ENCODE measurements around the gene TCF7L2. TPM values are rescaled to one million over a fixed set of nuclear protein-coding genes. Genes with fewer than 3 reads are reported as not detected.

Gene TCF7L2
- total RNA-seq, 2 experiments from 2014 or later = 0.60 to 0.81 TPM

- Mint-ChIP-seq H3K27ac (no peak overlapping the region), H3K4me3 (no peak overlapping the region), H3K36me3 (ENCODE audit: low read depth) (no peaks in the 10 kb centered on the region), H3K9me3 (no peaks in the 10 kb centered on the region), H3K27me3 (no peaks in the 10 kb centered on the region), H3K4me1 (no peaks in the 10 kb centered on the region)
- ChIA-PET CTCF (no interaction called here), POLR2A (no interaction called here)
- DNase-seq = no peak
These were observed 227.3 kb downstream of the TCF7L2 start for GRCh38 chr10:113177156-113177935.

- ChIA-PET CTCF (interaction anchor here (0.5 kb wide), 1 partner anchor 12 kb away, joined by 4 read pairs; no protein-coding TSS in a partner anchor), POLR2A (no interaction called here)
- Mint-ChIP-seq H3K36me3 (ENCODE audit: low read depth) (no peaks in the 10 kb centered on the region), H3K4me1 (no peaks in the 10 kb centered on the region), H3K27ac (no peak overlapping the region), H3K9me3 (no peaks in the 10 kb centered on the region), H3K27me3 (no peaks in the 10 kb centered on the region), H3K4me3 (no peak overlapping the region)
- no peak for DNase-seq
These were observed 227.9 kb downstream of the TCF7L2 start for GRCh38 chr10:113177936-113178335.

- Mint-ChIP-seq H3K27me3 (no peaks in the 10 kb centered on the region), H3K36me3 (ENCODE audit: low read depth) (no peaks in the 10 kb centered on the region), H3K4me3 (no peak overlapping the region), H3K27ac (no peak overlapping the region), H3K4me1 (no peaks in the 10 kb centered on the region), H3K9me3 (no peaks in the 10 kb centered on the region)
- POLR2A ChIA-PET = no interaction called here
- CTCF ChIA-PET = no interaction called here
- no peak for DNase-seq
These were observed 228.7 kb downstream of the TCF7L2 start for GRCh38 chr10:113178771-113179170.

- no peaks in the 10 kb centered on the region for H3K4me1 Mint-ChIP-seq
- no peak overlapping the region for H3K4me3 Mint-ChIP-seq
- no peaks in the 10 kb centered on the region for H3K27me3 Mint-ChIP-seq
- H3K36me3 Mint-ChIP-seq (ENCODE audit: low read depth) = no peaks in the 10 kb centered on the region
- H3K9me3 Mint-ChIP-seq = no peaks in the 10 kb centered on the region
- POLR2A ChIA-PET = no interaction called here
- CTCF ChIA-PET = no interaction called here
- H3K27ac Mint-ChIP-seq = no peak overlapping the region
- no peak for DNase-seq
These were observed 229.2 kb downstream of the TCF7L2 start for GRCh38 chr10:113179265-113179664.

- Mint-ChIP-seq H3K27ac (no peak overlapping the region), H3K4me3 (no peak overlapping the region), H3K9me3 (no peaks in the 10 kb centered on the region), H3K4me1 (no peaks in the 10 kb centered on the region), H3K27me3 (no peaks in the 10 kb centered on the region), H3K36me3 (ENCODE audit: low read depth) (no peaks in the 10 kb centered on the region)
- POLR2A ChIA-PET = no interaction called here
- CTCF ChIA-PET = no interaction called here
- DNase-seq = no peak
These were observed 229.9 kb downstream of the TCF7L2 start for GRCh38 chr10:113179966-113180365.

- Mint-ChIP-seq H3K4me3 (no peak overlapping the region), H3K9me3 (no peaks in the 10 kb centered on the region), H3K4me1 (no peaks in the 10 kb centered on the region), H3K36me3 (ENCODE audit: low read depth) (no peaks in the 10 kb centered on the region), H3K27me3 (no peaks in the 10 kb centered on the region), H3K27ac (no peak overlapping the region)
- ChIA-PET POLR2A (no interaction called here), CTCF (interaction anchor here (0.6 kb wide), 1 partner anchor 608 kb away, joined by 4 read pairs; no protein-coding TSS in a partner anchor)
- DNase-seq = no peak
These were observed 230.5 kb downstream of the TCF7L2 start for GRCh38 chr10:113180401-113181154.

- DNase-seq = no peak
- ChIA-PET POLR2A (no interaction called here), CTCF (no interaction called here)
- no peaks in the 10 kb centered on the region for H3K27me3 Mint-ChIP-seq
- H3K27ac Mint-ChIP-seq = no peak overlapping the region
- H3K4me3 Mint-ChIP-seq = no peak overlapping the region
- H3K9me3 Mint-ChIP-seq = no peaks in the 10 kb centered on the region
- no peaks in the 10 kb centered on the region for H3K36me3 Mint-ChIP-seq (ENCODE audit: low read depth)
- no peaks in the 10 kb centered on the region for H3K4me1 Mint-ChIP-seq
These were observed 232.1 kb downstream of the TCF7L2 start for GRCh38 chr10:113182154-113182553.

GRCh38 chr10:113183573-113183972 lies 233.5 kb downstream of the TCF7L2 start:
- no peaks in the 10 kb centered on the region for H3K9me3 Mint-ChIP-seq
- CTCF ChIA-PET = no interaction called here
- no peak for DNase-seq
- POLR2A ChIA-PET = no interaction called here
- no peaks in the 10 kb centered on the region for H3K4me1 Mint-ChIP-seq
- no peak overlapping the region for H3K4me3 Mint-ChIP-seq
- no peaks in the 10 kb centered on the region for H3K27me3 Mint-ChIP-seq
- no peak overlapping the region for H3K27ac Mint-ChIP-seq
- H3K36me3 Mint-ChIP-seq (ENCODE audit: low read depth) = no peaks in the 10 kb centered on the region

- H3K9me3 Mint-ChIP-seq = no peaks in the 10 kb centered on the region
- no peak overlapping the region for H3K4me3 Mint-ChIP-seq
- no peaks in the 10 kb centered on the region for H3K4me1 Mint-ChIP-seq
- H3K27me3 Mint-ChIP-seq = no peaks in the 10 kb centered on the region
- DNase-seq = no peak
- H3K27ac Mint-ChIP-seq = no peak overlapping the region
- CTCF ChIA-PET = interaction anchor here (0.5 kb wide), 1 partner anchor 56 kb away, joined by 4 read pairs; no protein-coding TSS in a partner anchor
- no peaks in the 10 kb centered on the region for H3K36me3 Mint-ChIP-seq (ENCODE audit: low read depth)
- POLR2A ChIA-PET = no interaction called here
These were observed 237.2 kb downstream of the TCF7L2 start for GRCh38 chr10:113187063-113187777.

- no peak for DNase-seq
- Mint-ChIP-seq H3K27ac (no peak overlapping the region), H3K36me3 (ENCODE audit: low read depth) (no peaks in the 10 kb centered on the region), H3K4me3 (no peak overlapping the region), H3K4me1 (no peaks in the 10 kb centered on the region), H3K27me3 (peaks cover 8% of the 10 kb centered on the region), H3K9me3 (peaks cover 2% of the 10 kb centered on the region)
- ChIA-PET CTCF (no interaction called here), POLR2A (no interaction called here)
These were observed 249.4 kb downstream of the TCF7L2 start for GRCh38 chr10:113199459-113199858.

GRCh38 chr10:113202011-113202410 lies 252.0 kb downstream of the TCF7L2 start:
- Mint-ChIP-seq H3K36me3 (ENCODE audit: low read depth) (no peaks in the 10 kb centered on the region), H3K27me3 (peaks cover 7% of the 10 kb centered on the region), H3K27ac (no peak overlapping the region), H3K4me3 (no peak overlapping the region), H3K9me3 (peaks cover 2% of the 10 kb centered on the region), H3K4me1 (no peaks in the 10 kb centered on the region)
- no peak for DNase-seq
- CTCF ChIA-PET = no interaction called here
- POLR2A ChIA-PET = no interaction called here

GRCh38 chr10:113207924-113208323 lies 257.9 kb downstream of the TCF7L2 start:
- Mint-ChIP-seq H3K9me3 (peaks cover 2% of the 10 kb centered on the region), H3K36me3 (ENCODE audit: low read depth) (no peaks in the 10 kb centered on the region), H3K27ac (no peak overlapping the region), H3K27me3 (peaks cover 8% of the 10 kb centered on the region), H3K4me3 (no peak overlapping the region), H3K4me1 (no peaks in the 10 kb centered on the region)
- DNase-seq = no peak
- ChIA-PET CTCF (no interaction called here), POLR2A (no interaction called here)

GRCh38 chr10:113213035-113213434 lies 263.0 kb downstream of the TCF7L2 start:
- H3K36me3 Mint-ChIP-seq (ENCODE audit: low read depth) = no peaks in the 10 kb centered on the region
- no peak overlapping the region for H3K4me3 Mint-ChIP-seq
- ChIA-PET CTCF (no interaction called here), POLR2A (no interaction called here)
- no peak overlapping the region for H3K27ac Mint-ChIP-seq
- H3K4me1 Mint-ChIP-seq = no peaks in the 10 kb centered on the region
- H3K9me3 Mint-ChIP-seq = peaks cover 2% of the 10 kb centered on the region
- peaks cover 20% of the 10 kb centered on the region for H3K27me3 Mint-ChIP-seq
- DNase-seq = no peak

All from activated CD4-positive, alpha-beta T cell treated with anti-CD3 and anti-CD28 coated beads, Interleukin-2, amount 10 ng/mL, durations not matched to agents 7 days and 5 days (primary cell).